H9 (cell line): ENCODE results near the gene WNT5B. TPM values are rescaled to one million over a fixed set of nuclear protein-coding genes. Genes with fewer than 3 reads are reported as not detected.

Source experiments
- DNase-seq: peaks from one replicate; pipeline ENCODE4 v3.0.0-alpha.2; 2017
- H2AFZ ChIP-seq: one replicate; pipeline ENCODE4 v1.6.1; 2013; ENCODE audit warnings: mild to moderate bottlenecking, low read length, control low read depth, moderate library complexity
- H2AK5ac ChIP-seq: 2 replicates; pipeline ENCODE4 v1.6.1; 2013; ENCODE audit warnings: low read length, control low read depth, mixed read lengths; ENCODE audit not compliant: insufficient read length
- H2BK120ac ChIP-seq: one replicate; pipeline ENCODE4 v1.6.1; 2013; ENCODE audit warnings: low read depth, mild to moderate bottlenecking, low read length, control low read depth, inconsistent platforms; ENCODE audit not compliant: poor library complexity, severe bottlenecking
- H2BK12ac ChIP-seq: 2 replicates; pipeline ENCODE4 v1.6.1; 2013; ENCODE audit warnings: low read length, control low read depth, mixed read lengths, low read depth; ENCODE audit not compliant: insufficient read length
- H2BK15ac ChIP-seq: 2 replicates; pipeline ENCODE4 v1.6.1; 2013; ENCODE audit warnings: low read depth, low read length, control low read depth
- H2BK20ac ChIP-seq: one replicate; pipeline ENCODE4 v1.6.1; 2013; ENCODE audit warnings: low read depth, mild to moderate bottlenecking, low read length, control low read depth, inconsistent platforms; ENCODE audit not compliant: poor library complexity, severe bottlenecking
- H2BK5ac ChIP-seq: 2 replicates; pipeline ENCODE4 v1.6.1; 2013; ENCODE audit warnings: low read length, control low read depth, mixed read lengths; ENCODE audit not compliant: insufficient read length
- H3K14ac ChIP-seq: 2 replicates; pipeline ENCODE4 v1.6.1; 2013; ENCODE audit warnings: low read length, control low read depth; ENCODE audit not compliant: insufficient read depth
- H3K18ac ChIP-seq: 2 replicates; pipeline ENCODE4 v1.6.1; 2013; ENCODE audit warnings: low read depth, mild to moderate bottlenecking, mixed read lengths, low read length, control low read depth; ENCODE audit not compliant: insufficient read length
- H3K23ac ChIP-seq: 2 replicates; pipeline ENCODE4 v1.6.1; 2013; ENCODE audit warnings: low read length, control low read depth, mixed read lengths, low read depth; ENCODE audit not compliant: insufficient read length
- H3K23me2 ChIP-seq: 2 replicates; pipeline ENCODE4 v1.6.1; 2013; ENCODE audit warnings: low read depth, mild to moderate bottlenecking, mixed read lengths, low read length, control low read depth; ENCODE audit not compliant: insufficient read length, poor library complexity, severe bottlenecking
- H3K27ac ChIP-seq: 2 replicates; pipeline ENCODE4 v1.5.1; 2013; ENCODE audit warnings: low read length, control low read depth, mixed read lengths, low read depth; ENCODE audit not compliant: insufficient read length
- H3K27me3 ChIP-seq: 2 replicates; pipeline ENCODE4 v1.6.1; 2013; ENCODE audit warnings: low read length, control low read depth, inconsistent platforms; ENCODE audit not compliant: insufficient read depth
- H3K4ac ChIP-seq: 2 replicates; pipeline ENCODE4 v1.6.1; 2013; ENCODE audit warnings: low read depth, mild to moderate bottlenecking, control low read depth, inconsistent platforms, low read length, moderate library complexity
- H3K4me1 ChIP-seq: 2 replicates; pipeline ENCODE4 v1.6.1; 2013; ENCODE audit warnings: low read length, control low read depth, inconsistent platforms; ENCODE audit not compliant: insufficient read depth
- H3K4me2 ChIP-seq: 2 replicates; pipeline ENCODE4 v1.6.1; 2013; ENCODE audit warnings: low read length, control low read depth, mixed read lengths; ENCODE audit not compliant: insufficient read length, insufficient read depth
- H3K56ac ChIP-seq: 2 replicates; pipeline ENCODE4 v1.6.1; 2013; ENCODE audit warnings: low read depth, mild to moderate bottlenecking, mixed read lengths, low read length, control low read depth; ENCODE audit not compliant: insufficient read length
- H3K79me1 ChIP-seq: 2 replicates; pipeline ENCODE4 v1.6.1; 2013; ENCODE audit warnings: low read depth, mild to moderate bottlenecking, moderate library complexity, low read length, control low read depth, inconsistent platforms; ENCODE audit not compliant: insufficient read depth, poor library complexity, severe bottlenecking
- H3K79me2 ChIP-seq: 2 replicates; pipeline ENCODE4 v1.6.1; 2013; ENCODE audit warnings: low read length, control low read depth, inconsistent platforms; ENCODE audit not compliant: insufficient read depth
- H3K9ac ChIP-seq: 2 replicates; pipeline ENCODE4 v1.6.1; 2013; ENCODE audit warnings: low read length, control low read depth, mixed read lengths; ENCODE audit not compliant: insufficient read length; ENCODE audit errors: extremely low read depth
- H3K9me3 ChIP-seq: one replicate; pipeline ENCODE4 v1.6.1; 2013; ENCODE audit warnings: low read depth, low read length, inconsistent platforms; ENCODE audit not compliant: control insufficient read depth
- H3T11ph ChIP-seq: one replicate; pipeline ENCODE4 v1.6.1; 2013; ENCODE audit warnings: mild to moderate bottlenecking, low read length, control low read depth, inconsistent platforms
- H4K20me1 ChIP-seq: one replicate; pipeline ENCODE4 v1.6.1; 2013; ENCODE audit not compliant: control insufficient read depth, insufficient read length, insufficient read depth
- H4K5ac ChIP-seq: 2 replicates; pipeline ENCODE4 v1.6.1; 2013; ENCODE audit warnings: low read depth, mild to moderate bottlenecking, mixed read lengths, low read length, control low read depth; ENCODE audit not compliant: insufficient read length
- H4K8ac ChIP-seq: replicated peaks from 2 replicates; pipeline ENCODE4 v1.6.1; 2013; ENCODE audit warnings: low read length, control low read depth, mixed read lengths, low read depth; ENCODE audit not compliant: insufficient read length
- H4K91ac ChIP-seq: 2 replicates; pipeline ENCODE4 v1.6.1; 2013; ENCODE audit warnings: low read depth, mild to moderate bottlenecking, moderate library complexity, mixed read lengths, low read length, control low read depth; ENCODE audit not compliant: insufficient read length
- H3K27ac Mint-ChIP-seq, 3 experiments: 2 replicates in 2 of 3; 3 replicates in 1 of 3; pipeline ENCODE4 v1.8.0; 2020 to 2021; ENCODE audit warnings: mixed read lengths in 3 of 3, mild to moderate bottlenecking in 1 of 3, moderate library complexity in 1 of 3
- H3K27me3 Mint-ChIP-seq: 2 replicates; pipeline ENCODE4 v1.8.0; 2021; ENCODE audit warnings: low read depth, mild to moderate bottlenecking, moderate library complexity, mixed read lengths
- H3K36me3 Mint-ChIP-seq, 3 experiments: 2 replicates in 2 of 3; 3 replicates in 1 of 3; pipeline ENCODE4 v1.8.0; 2020 to 2021; ENCODE audit warnings: low read depth in 3 of 3, mixed read lengths in 3 of 3; ENCODE audit not compliant: insufficient read depth in 1 of 3
- H3K4me1 Mint-ChIP-seq, 2 experiments: 2 replicates each; pipeline ENCODE4 v1.8.0; 2020; ENCODE audit warnings: mixed read lengths in 2 of 2
- H3K4me3 Mint-ChIP-seq, 2 experiments: 2 replicates in 1 of 2; 3 replicates in 1 of 2; pipeline ENCODE4 v1.8.0; 2020 to 2021; ENCODE audit warnings: mild to moderate bottlenecking in 2 of 2, mixed read lengths in 2 of 2, moderate library complexity in 1 of 2
- H3K9me3 Mint-ChIP-seq, 2 experiments: 2 replicates in 1 of 2; 3 replicates in 1 of 2; pipeline ENCODE4 v1.8.0; 2020; ENCODE audit warnings: mild to moderate bottlenecking in 2 of 2, mixed read lengths in 2 of 2, moderate library complexity in 1 of 2
- CTCF ChIP-seq: fragments of 200-600 bp; sonication (generic); conservative IDR thresholded peaks from 3 replicates; pipeline ENCODE4 v1.8.0; 2021; ENCODE audit warnings: antibody characterized with exemption, mild to moderate bottlenecking
- WGBS: extraction: QIAGEN DNeasy Blood & Tissue Kit; methylation state at CpG from one replicate; pipeline ENCODE4 v1.1.7; 2013; ENCODE audit warnings: missing lambda C conversion rate, low lambda C conversion rate, mixed read lengths; ENCODE audit not compliant: insufficient read length; ENCODE audit errors: extremely low coverage; 5-methylcytosine and 5-hydroxymethylcytosine counted together
- total RNA-seq: library from RNA; stranded (reverse); gene quantifications from 2 replicates; pipeline ENCODE4 v1.2.1, GENCODE V29; 2021

The WNT5B gene
- total RNA-seq, 1 experiment from 2014 or later: 1.5 TPM

GRCh38 chr12:1633459-1633858 is 4.4 kb downstream of the WNT5B start:
- Histone ChIP-seq H3K18ac (no peak overlapping the region), H2AFZ (no peak overlapping the region), H3K4ac (no peak overlapping the region), H4K5ac (no peak overlapping the region), H3K4me2 (no peak overlapping the region), H2BK120ac (no peak overlapping the region), H3K23ac (no peak overlapping the region), H2BK20ac (no peak overlapping the region), H4K8ac (no peak overlapping the region), H3K14ac (no peak overlapping the region), H3K79me2 (no peaks in the 10 kb centered on the region), H4K20me1 (no peaks in the 10 kb centered on the region), H2BK15ac (no peak overlapping the region), H3K4me1 (peaks cover 2% of the 10 kb centered on the region), H2BK5ac (no peak overlapping the region), H3K79me1 (no peaks in the 10 kb centered on the region), H3K9me3 (no peaks in the 10 kb centered on the region), H3T11ph (no peak overlapping the region), H2AK5ac (no peak overlapping the region), H3K27me3 (peaks cover 32% of the 10 kb centered on the region; the same call in 1 of the 2 replicates), H3K23me2 (peaks cover 14% of the 10 kb centered on the region), H3K27ac (no peak overlapping the region), H2BK12ac (no peak overlapping the region), H3K56ac (no peak overlapping the region), H3K9ac (no peak overlapping the region), H4K91ac (no peak overlapping the region)
- Mint-ChIP-seq H3K27me3 (peaks cover 76% of the 10 kb centered on the region), H3K36me3 (peaks cover 0 to 1% (median 0%) of the 10 kb centered on the region in 3 experiments; a peak in 1 of 7 replicates), H3K4me3 (no peak overlapping the region), H3K9me3 (peaks cover 0 to 4% of the 10 kb centered on the region in 2 experiments; a peak in 1 of 5 replicates), H3K4me1 (peaks cover 39 to 52% of the 10 kb centered on the region in 2 experiments), H3K27ac (no peak overlapping the region)
- WGBS: no CpG with 5 or more reads among the region's 3 CpGs
- no peak for TF ChIP-seq CTCF
- no peak for DNase-seq
